Peyer's patch (tissue), 4 donors: ENCODE data around the gene COL26A1.

Source experiments
- CTCF ChIP-seq, 6 experiments: fragments of 450-650 bp in 4 of 6; fragments of 200-600 bp in 2 of 6; sonication (generic) in 1 of 6; IDR thresholded peaks; one replicate each; pipeline ENCODE4 v1.5.1; 2017 to 2019; ENCODE audit warnings: antibody characterized with exemption in 6 of 6, mild to moderate bottlenecking in 3 of 6, moderate library complexity in 1 of 6
- POLR2A ChIP-seq, 2 donors: fragments of 450-650 bp; IDR thresholded peaks; one replicate each; pipeline ENCODE4 v1.5.1; 2017; ENCODE audit warnings: antibody characterized with exemption in 2 of 2, mild to moderate bottlenecking in 2 of 2, moderate library complexity in 2 of 2

DNA sequence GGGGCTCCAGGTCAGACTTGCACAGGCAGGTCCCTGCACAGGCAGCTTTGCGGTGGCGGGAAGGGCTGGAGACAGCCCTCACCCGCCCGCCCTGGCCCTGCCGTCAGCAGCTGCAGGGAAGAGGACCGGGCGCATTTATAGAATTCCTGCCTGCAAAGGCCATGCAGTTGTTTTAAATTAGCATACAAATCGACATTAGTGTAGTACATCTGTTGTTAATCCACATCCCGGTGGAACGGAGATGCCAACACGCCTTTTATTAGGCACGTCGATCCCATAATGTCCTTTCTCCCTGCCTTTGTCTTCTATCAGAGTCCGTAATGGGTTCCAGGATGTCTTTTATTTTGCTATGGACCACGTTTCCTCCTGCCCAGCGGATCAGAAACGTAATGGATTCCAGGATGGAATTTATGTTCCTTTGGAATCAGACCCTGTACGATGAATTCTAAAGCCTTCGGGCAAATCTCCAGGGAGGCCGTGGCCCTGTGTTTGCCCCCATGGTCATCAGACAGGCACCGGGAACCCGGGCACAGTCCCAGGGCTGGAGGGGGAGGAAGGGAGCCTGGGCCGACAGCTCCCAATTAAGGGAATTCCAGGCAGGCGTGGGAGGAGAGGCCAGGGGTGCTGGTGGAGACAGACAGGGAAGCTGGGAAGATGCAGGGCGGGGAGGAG lies 123.9 kb downstream of the COL26A1 start:
- TF ChIP-seq CTCF (IDR thresholded peaks at IDR 0.05), result no peak
- TF ChIP-seq POLR2A (IDR thresholded peaks at IDR 0.05), result no peak
